ENCODE results near the gene COX17.
A peak's percentile ranks its signal among the peaks of the same experiment; 100 is the strongest.
"Not testable (repeated sequence)": the region's sequence is repeated elsewhere in the genome, so short reads cannot be mapped to it uniquely, and the experiment has no call there.

Gene COX17

GRCh38 chr3:119700269-119700919, 23.2 kb upstream of the COX17 start:
- Histone ChIP-seq H3K27me3 (ENCODE audit: control insufficient read depth, insufficient read depth, low read length, poor library complexity, severe bottlenecking) (peaks cover 6% of the 10 kb centered on the region), H3K4me1 (ENCODE audit: control insufficient read depth, insufficient read depth, low read length) (peaks cover 2% of the 10 kb centered on the region), H3K36me3 (ENCODE audit: control insufficient read depth, insufficient read depth, low read length) (no peaks in the 10 kb centered on the region), H3K9me3 (ENCODE audit: control insufficient read depth, low read length) (no peaks in the 10 kb centered on the region), H3K27ac (ENCODE audit: insufficient read depth, low read depth, low read length, poor library complexity, severe bottlenecking) (no peak overlapping the region), H3K4me3 (ENCODE audit: insufficient read depth, low read depth, low read length) (no peak overlapping the region)
- WGBS, 2 experiments: 97 to 99% methylated on average over 4 of the region's 4 CpGs

DNA sequence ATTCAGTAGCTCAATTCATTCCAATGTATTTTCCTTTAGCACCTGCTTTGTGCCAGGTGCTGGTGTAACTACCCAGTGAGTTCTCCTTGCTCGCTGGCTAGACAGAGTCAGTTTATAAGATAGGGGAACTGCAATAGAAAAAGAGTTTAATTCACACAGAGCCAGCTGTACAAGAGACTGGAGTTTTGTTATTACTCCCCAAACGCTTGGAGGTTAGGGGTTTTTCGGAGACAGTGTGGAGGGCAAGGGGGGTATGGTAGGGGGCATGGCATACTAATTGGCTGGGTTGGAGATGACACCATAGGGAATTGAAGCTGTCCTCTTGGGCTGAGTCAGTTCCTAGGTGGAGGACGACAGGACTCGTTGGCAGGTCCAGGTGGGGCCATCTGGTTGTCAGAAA, 20.2 kb upstream of the COX17 start:
- Histone ChIP-seq H3K27me3 (ENCODE audit: control insufficient read depth, insufficient read depth, low read length, poor library complexity, severe bottlenecking) (no peaks in the 10 kb centered on the region), H3K27ac (ENCODE audit: insufficient read depth, low read depth, low read length, poor library complexity, severe bottlenecking) (no peak overlapping the region), H3K4me1 (ENCODE audit: control insufficient read depth, insufficient read depth, low read length) (no peaks in the 10 kb centered on the region), H3K36me3 (ENCODE audit: control insufficient read depth, insufficient read depth, low read length) (no peaks in the 10 kb centered on the region), H3K9me3 (ENCODE audit: control insufficient read depth, low read length) (no peaks in the 10 kb centered on the region), H3K4me3 (ENCODE audit: insufficient read depth, low read depth, low read length) (no peak overlapping the region)
- 90 to 92% methylated on average over 5 of the region's 5 CpGs for WGBS, 2 experiments

DNA sequence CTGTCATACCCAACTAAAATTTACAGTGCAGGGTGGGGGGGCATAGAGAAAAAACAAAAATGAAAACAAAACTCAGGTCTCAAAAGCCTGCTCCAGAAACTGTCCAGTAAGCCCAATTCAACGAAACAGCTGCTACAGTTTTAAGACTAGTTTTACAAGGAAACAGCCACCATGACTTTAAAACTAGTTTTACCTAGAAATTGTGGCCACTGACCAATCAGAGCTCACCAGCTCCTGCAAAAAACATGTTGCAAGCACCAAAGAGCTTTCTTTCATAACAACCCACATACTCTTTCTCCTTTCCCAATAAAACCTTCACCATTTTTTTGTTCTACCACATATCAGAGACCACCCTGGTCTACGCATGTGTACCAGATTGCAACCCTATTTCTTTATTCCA, 18.3 kb upstream of the COX17 start:
- no peaks in the 10 kb centered on the region for H3K4me1 ChIP-seq (ENCODE audit: control insufficient read depth, insufficient read depth, low read length)
- H3K27ac ChIP-seq (ENCODE audit: insufficient read depth, low read depth, low read length, poor library complexity, severe bottlenecking): no peak overlapping the region
- WGBS, 2 experiments: 92 to 98% methylated on average over 2 of the region's 2 CpGs
- no peak overlapping the region for H3K4me3 ChIP-seq (ENCODE audit: insufficient read depth, low read depth, low read length)
- no peaks in the 10 kb centered on the region for H3K36me3 ChIP-seq (ENCODE audit: control insufficient read depth, insufficient read depth, low read length)
- H3K9me3 ChIP-seq (ENCODE audit: control insufficient read depth, low read length): no peaks in the 10 kb centered on the region
- H3K27me3 ChIP-seq (ENCODE audit: control insufficient read depth, insufficient read depth, low read length, poor library complexity, severe bottlenecking): no peaks in the 10 kb centered on the region

DNA sequence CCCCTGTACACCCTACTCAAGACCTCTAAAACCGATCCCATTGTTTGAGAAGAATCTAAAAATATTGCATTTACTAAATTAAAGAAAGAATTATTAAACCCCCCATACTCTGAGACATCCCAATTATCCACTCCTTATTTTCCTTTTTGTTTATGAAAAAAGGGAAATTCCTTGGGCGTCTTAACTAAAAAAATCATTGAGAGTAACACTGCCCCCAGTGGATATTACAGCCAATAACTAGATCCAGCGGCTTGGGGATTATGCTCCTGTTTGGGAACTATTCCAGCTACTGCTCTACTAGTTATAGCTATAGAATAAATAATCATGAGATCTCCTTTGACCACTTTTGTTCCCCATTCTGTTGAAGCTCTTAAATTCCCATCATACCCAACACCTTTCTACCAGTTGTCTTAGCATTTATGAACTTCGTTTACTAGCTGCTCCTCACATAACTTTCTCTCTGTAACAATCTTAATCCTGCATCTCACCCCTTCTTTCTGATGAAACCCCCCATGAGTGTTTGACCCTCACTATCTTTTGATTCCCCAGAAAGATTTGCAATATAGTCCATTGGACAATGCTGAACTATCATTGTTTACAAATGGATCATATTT, 12.9 kb upstream of the COX17 start:
- Histone ChIP-seq H3K27ac (ENCODE audit: insufficient read depth, low read depth, low read length, poor library complexity, severe bottlenecking) (no peak overlapping the region), H3K36me3 (ENCODE audit: control insufficient read depth, insufficient read depth, low read length) (no peaks in the 10 kb centered on the region), H3K9me3 (ENCODE audit: control insufficient read depth, low read length) (no peaks in the 10 kb centered on the region), H3K4me1 (ENCODE audit: control insufficient read depth, insufficient read depth, low read length) (no peaks in the 10 kb centered on the region), H3K27me3 (ENCODE audit: control insufficient read depth, insufficient read depth, low read length, poor library complexity, severe bottlenecking) (no peaks in the 10 kb centered on the region), H3K4me3 (ENCODE audit: insufficient read depth, low read depth, low read length) (no peak overlapping the region)
- 42 to 69% methylated on average over 3 to 4 of the region's 4 CpGs for WGBS, 2 experiments

GRCh38 chr3:119683421-119683820, 6.2 kb upstream of the COX17 start:
- Histone ChIP-seq H3K27ac (ENCODE audit: insufficient read depth, low read depth, low read length, poor library complexity, severe bottlenecking) (no peak overlapping the region), H3K4me3 (ENCODE audit: insufficient read depth, low read depth, low read length) (no peak overlapping the region), H3K4me1 (ENCODE audit: control insufficient read depth, insufficient read depth, low read length) (no peaks in the 10 kb centered on the region), H3K27me3 (ENCODE audit: control insufficient read depth, insufficient read depth, low read length, poor library complexity, severe bottlenecking) (no peaks in the 10 kb centered on the region), H3K9me3 (ENCODE audit: control insufficient read depth, low read length) (no peaks in the 10 kb centered on the region), H3K36me3 (ENCODE audit: control insufficient read depth, insufficient read depth, low read length) (no peaks in the 10 kb centered on the region)
- 70% methylated on average over 1 of the region's 1 CpG; no CpG with 5 or more reads in 1 of the 2 experiments for WGBS, 2 experiments

GRCh38 chr3:119681279-119681678, 4.1 kb upstream of the COX17 start:
- Histone ChIP-seq H3K4me3 (ENCODE audit: insufficient read depth, low read depth, low read length) (no peak overlapping the region), H3K4me1 (ENCODE audit: control insufficient read depth, insufficient read depth, low read length) (peaks cover 3% of the 10 kb centered on the region), H3K27me3 (ENCODE audit: control insufficient read depth, insufficient read depth, low read length, poor library complexity, severe bottlenecking) (no peaks in the 10 kb centered on the region), H3K9me3 (ENCODE audit: control insufficient read depth, low read length) (peaks cover 2% of the 10 kb centered on the region), H3K36me3 (ENCODE audit: control insufficient read depth, insufficient read depth, low read length) (no peaks in the 10 kb centered on the region), H3K27ac (ENCODE audit: insufficient read depth, low read depth, low read length, poor library complexity, severe bottlenecking) (no peak overlapping the region)
- 67 to 94% methylated on average over 1 of the region's 1 CpG for WGBS, 2 experiments

GRCh38 chr3:119679874-119680273, 2.7 kb upstream of the COX17 start:
- Histone ChIP-seq H3K36me3 (ENCODE audit: control insufficient read depth, insufficient read depth, low read length) (no peaks in the 10 kb centered on the region), H3K9me3 (ENCODE audit: control insufficient read depth, low read length) (peaks cover 2% of the 10 kb centered on the region), H3K27ac (ENCODE audit: insufficient read depth, low read depth, low read length, poor library complexity, severe bottlenecking) (no peak overlapping the region), H3K4me1 (ENCODE audit: control insufficient read depth, insufficient read depth, low read length) (peaks cover 6% of the 10 kb centered on the region), H3K27me3 (ENCODE audit: control insufficient read depth, insufficient read depth, low read length, poor library complexity, severe bottlenecking) (no peaks in the 10 kb centered on the region), H3K4me3 (ENCODE audit: insufficient read depth, low read depth, low read length) (no peak overlapping the region)

- 94 to 96% methylated on average over 10 of the region's 10 CpGs for WGBS, 2 experiments
- not testable (repeated sequence) for H3K27ac ChIP-seq (ENCODE audit: insufficient read depth, low read depth, low read length, poor library complexity, severe bottlenecking); H3K27me3 ChIP-seq (ENCODE audit: control insufficient read depth, insufficient read depth, low read length, poor library complexity, severe bottlenecking); H3K4me1 ChIP-seq (ENCODE audit: control insufficient read depth, insufficient read depth, low read length); H3K4me3 ChIP-seq (ENCODE audit: insufficient read depth, low read depth, low read length); H3K9me3 ChIP-seq (ENCODE audit: control insufficient read depth, low read length)
- H3K36me3 ChIP-seq (ENCODE audit: control insufficient read depth, insufficient read depth, low read length): peaks cover 10% of the 10 kb centered on the region
Measured at GRCh38 chr3:119678209-119678608, 1.0 kb upstream of the COX17 start.

GRCh38 chr3:119677641-119677934, 382 bp upstream of the COX17 start:
- 19 to 23% methylated on average over 6 of the region's 6 CpGs for WGBS, 2 experiments
- peaks cover 2% of the 10 kb centered on the region for H3K9me3 ChIP-seq (ENCODE audit: control insufficient read depth, low read length)
- no peaks in the 10 kb centered on the region for H3K27me3 ChIP-seq (ENCODE audit: control insufficient read depth, insufficient read depth, low read length, poor library complexity, severe bottlenecking)
- H3K27ac ChIP-seq (ENCODE audit: insufficient read depth, low read depth, low read length, poor library complexity, severe bottlenecking): no peak overlapping the region
- H3K4me3 ChIP-seq (ENCODE audit: insufficient read depth, low read depth, low read length): peak overlapping the region; percentile 69
- H3K4me1 ChIP-seq (ENCODE audit: control insufficient read depth, insufficient read depth, low read length): peaks cover 6% of the 10 kb centered on the region
- H3K36me3 ChIP-seq (ENCODE audit: control insufficient read depth, insufficient read depth, low read length): peaks cover 12% of the 10 kb centered on the region

- WGBS, 2 experiments: 88 to 94% methylated on average over 1 of the region's 1 CpG
- Histone ChIP-seq H3K9me3 (ENCODE audit: control insufficient read depth, low read length) (peaks cover 2% of the 10 kb centered on the region), H3K27ac (ENCODE audit: insufficient read depth, low read depth, low read length, poor library complexity, severe bottlenecking) (no peak overlapping the region), H3K4me1 (ENCODE audit: control insufficient read depth, insufficient read depth, low read length) (peaks cover 6% of the 10 kb centered on the region), H3K36me3 (ENCODE audit: control insufficient read depth, insufficient read depth, low read length) (peaks cover 17% of the 10 kb centered on the region), H3K27me3 (ENCODE audit: control insufficient read depth, insufficient read depth, low read length, poor library complexity, severe bottlenecking) (no peaks in the 10 kb centered on the region), H3K4me3 (ENCODE audit: insufficient read depth, low read depth, low read length) (peak overlapping the region; percentile 69)
Measured at GRCh38 chr3:119676020-119676419, 1.2 kb downstream of the COX17 start.

Data from ectodermal cell (in vitro differentiated cells).